Lower leg skin (tissue), 4 donors: ENCODE data around the gene PLA2G4A. TPM values are rescaled to one million over a fixed set of nuclear protein-coding genes. Genes with fewer than 3 reads are reported as not detected.

Experiments
- DNase-seq, 2 donors: peaks; one replicate each; pipeline ENCODE4 v3.0.0-alpha.2; 2019; ENCODE audit warnings: low spot score in 2 of 2
- H3K4me3 ChIP-seq: fragments of 200-600 bp; sonication (generic); 2 replicates; pipeline ENCODE4 v1.5.1; 2017; ENCODE audit warnings: mild to moderate bottlenecking, low read depth; ENCODE audit not compliant: poor library complexity, severe bottlenecking
- CTCF ChIP-seq, 3 donors: fragments of 450-650 bp; IDR thresholded peaks; one replicate each; pipeline ENCODE4 v1.5.1; 2016; ENCODE audit warnings: antibody characterized with exemption in 3 of 3, mild to moderate bottlenecking in 3 of 3, moderate library complexity in 2 of 3
- POLR2A ChIP-seq, 2 donors: fragments of 450-650 bp; IDR thresholded peaks; one replicate each; pipeline ENCODE4 v1.6.1; 2016 to 2017; ENCODE audit warnings: antibody characterized with exemption in 2 of 2, mild to moderate bottlenecking in 1 of 2, moderate library complexity in 1 of 2
- WGBS, 2 donors: methylation state at CpG; one replicate each; pipeline ENCODE4 v1.1.5; 2018; 5-methylcytosine and 5-hydroxymethylcytosine counted together
- intact Hi-C: fragments of 100-400 bp; cut with DNase I; formaldehyde crosslinking; loops from one replicate; pipeline ENCODE4 v1.15.0; 2023; ENCODE audit warnings: low total_unique reads
- total RNA-seq, 4 donors: library from RNA; depleted of rRNA; stranded (reverse); fragments of >200 nt; gene quantifications; one replicate each; pipeline ENCODE4 v1.1.0, GENCODE V29; 2016

Gene PLA2G4A
- total RNA-seq, 4 donors from 2014 or later = 9.5 to 15.3 (median 11.2) TPM

GRCh38 chr1:186976700-186977099 lies 148.0 kb downstream of the PLA2G4A start:
- WGBS, 2 donors = 73 to 75% methylated on average over 8 of the region's 8 CpGs
- H3K4me3 ChIP-seq = no peak overlapping the region
- no peak for DNase-seq
- intact Hi-C loops = no loop called here
- TF ChIP-seq CTCF (IDR thresholded peaks at IDR 0.05) = no peak
- no peak for TF ChIP-seq POLR2A (IDR thresholded peaks at IDR 0.05)

DNA sequence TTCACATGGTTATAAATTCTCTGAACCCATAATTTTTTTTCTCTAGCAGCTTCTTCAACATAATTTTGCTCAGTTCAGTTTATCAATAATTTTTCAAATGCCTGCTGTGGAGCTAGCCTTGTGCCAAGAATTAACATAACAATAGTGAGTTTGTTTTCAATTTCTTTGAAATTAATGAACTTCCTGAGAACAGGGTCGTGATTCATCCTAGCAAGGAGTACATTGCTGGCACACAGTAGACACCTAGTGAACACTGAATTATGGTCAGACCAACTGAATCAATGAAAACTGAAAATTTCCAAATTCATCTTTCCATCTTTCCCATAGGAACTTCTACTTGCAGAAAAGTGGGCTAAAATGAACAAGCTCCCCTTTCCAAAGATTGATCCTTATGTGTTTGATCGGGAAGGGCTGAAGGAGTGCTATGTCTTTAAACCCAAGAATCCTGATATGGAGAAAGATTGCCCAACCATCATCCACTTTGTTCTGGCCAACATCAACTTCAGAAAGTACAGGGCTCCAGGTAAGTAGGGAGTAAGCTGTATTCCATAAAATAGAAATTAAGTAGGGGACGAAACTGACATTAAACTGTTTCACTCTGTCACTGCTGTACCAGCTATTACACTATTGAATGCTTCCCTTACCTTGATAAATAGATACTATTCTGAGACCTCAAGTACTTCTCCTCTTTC lies 148.7 kb downstream of the PLA2G4A start:
- DNase-seq = no peak
- TF ChIP-seq POLR2A (IDR thresholded peaks at IDR 0.05) (no peak), CTCF (IDR thresholded peaks at IDR 0.05) (no peak)
- no peak overlapping the region for H3K4me3 ChIP-seq
- intact Hi-C loops = no loop called here
- 74 to 77% methylated on average over 3 of the region's 3 CpGs for WGBS, 2 donors

GRCh38 chr1:186978596-186979556 lies 150.1 kb downstream of the PLA2G4A start:
- DNase-seq = no peak
- TF ChIP-seq POLR2A (IDR thresholded peaks at IDR 0.05) (no peak), CTCF (IDR thresholded peaks at IDR 0.05) (no peak)
- no peak overlapping the region for H3K4me3 ChIP-seq
- 75 to 84% methylated on average over 7 of the region's 7 CpGs for WGBS, 2 donors
- intact Hi-C loops = no loop called here

GRCh38 chr1:186980400-186980799 lies 151.7 kb downstream of the PLA2G4A start:
- no peak overlapping the region for H3K4me3 ChIP-seq
- TF ChIP-seq POLR2A (IDR thresholded peaks at IDR 0.05) (no peak), CTCF (IDR thresholded peaks at IDR 0.05) (no peak)
- intact Hi-C loops = loop anchor here (5.0 to 10.0 kb wide), 3 partner anchors 306 to 493 kb away; no protein-coding TSS in a partner anchor
- no peak for DNase-seq
- 94 to 96% methylated on average over 2 of the region's 2 CpGs for WGBS, 2 donors

GRCh38 chr1:186982116-186982515 lies 153.4 kb downstream of the PLA2G4A start:
- TF ChIP-seq CTCF (IDR thresholded peaks at IDR 0.05) (no peak), POLR2A (IDR thresholded peaks at IDR 0.05) (no peak)
- no peak for DNase-seq
- H3K4me3 ChIP-seq = no peak overlapping the region
- intact Hi-C loops = loop anchor here (5.0 to 10.0 kb wide), 3 partner anchors 307 to 495 kb away; no protein-coding TSS in a partner anchor
- WGBS, 2 donors = 58 to 61% methylated on average over 3 of the region's 3 CpGs
